Gastrocnemius medialis (tissue), 4 donors: Measurements from ENCODE around the gene SUGCT.

ENCODE experiments used
- POLR2A ChIP-seq, 2 donors: fragments of 450-650 bp; IDR thresholded peaks; one replicate each; pipeline ENCODE4 v1.6.1; 2017; ENCODE audit warnings: antibody characterized with exemption in 2 of 2, mild to moderate bottlenecking in 2 of 2, moderate library complexity in 2 of 2
- TF ChIP-seq, protein P1 (sequence below), 5 experiments: fragments of 450-650 bp in 3 of 5; fragments of 200-600 bp in 2 of 5; sonication (generic) in 2 of 5; IDR thresholded peaks in 4 of 5; conservative IDR thresholded peaks in 1 of 5; 1 replicate in 4 of 5; 2 replicates in 1 of 5; pipeline ENCODE4 v1.5.1; 2016 to 2019; ENCODE audit warnings: antibody characterized with exemption in 5 of 5, mild to moderate bottlenecking in 3 of 5, moderate library complexity in 3 of 5

DNA sequence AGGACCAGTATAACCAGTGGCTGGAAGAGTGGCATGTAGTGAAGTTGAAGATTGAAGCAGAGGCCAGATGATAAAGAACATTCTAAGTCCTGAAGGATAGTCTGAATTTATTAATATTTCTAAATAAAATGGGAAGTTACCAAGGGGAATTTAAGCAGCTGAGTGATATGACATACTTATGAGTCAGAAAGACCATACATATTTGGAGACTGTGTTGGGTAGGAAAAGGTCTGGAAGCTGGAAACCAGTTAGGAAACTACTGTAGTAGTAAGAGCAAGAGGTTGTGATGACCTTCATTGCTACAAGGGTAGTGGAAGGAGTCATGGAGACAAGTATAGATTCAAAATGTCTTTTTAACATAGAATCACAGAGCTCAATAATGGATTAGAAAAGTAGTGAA lies 752.3 kb downstream of the SUGCT start:
- TF ChIP-seq, protein P1, sequence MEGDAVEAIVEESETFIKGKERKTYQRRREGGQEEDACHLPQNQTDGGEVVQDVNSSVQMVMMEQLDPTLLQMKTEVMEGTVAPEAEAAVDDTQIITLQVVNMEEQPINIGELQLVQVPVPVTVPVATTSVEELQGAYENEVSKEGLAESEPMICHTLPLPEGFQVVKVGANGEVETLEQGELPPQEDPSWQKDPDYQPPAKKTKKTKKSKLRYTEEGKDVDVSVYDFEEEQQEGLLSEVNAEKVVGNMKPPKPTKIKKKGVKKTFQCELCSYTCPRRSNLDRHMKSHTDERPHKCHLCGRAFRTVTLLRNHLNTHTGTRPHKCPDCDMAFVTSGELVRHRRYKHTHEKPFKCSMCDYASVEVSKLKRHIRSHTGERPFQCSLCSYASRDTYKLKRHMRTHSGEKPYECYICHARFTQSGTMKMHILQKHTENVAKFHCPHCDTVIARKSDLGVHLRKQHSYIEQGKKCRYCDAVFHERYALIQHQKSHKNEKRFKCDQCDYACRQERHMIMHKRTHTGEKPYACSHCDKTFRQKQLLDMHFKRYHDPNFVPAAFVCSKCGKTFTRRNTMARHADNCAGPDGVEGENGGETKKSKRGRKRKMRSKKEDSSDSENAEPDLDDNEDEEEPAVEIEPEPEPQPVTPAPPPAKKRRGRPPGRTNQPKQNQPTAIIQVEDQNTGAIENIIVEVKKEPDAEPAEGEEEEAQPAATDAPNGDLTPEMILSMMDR (IDR thresholded peaks at IDR 0.05 in 4 of 5, conservative IDR thresholded peaks at IDR 0.05 in 1 of 5) = no peak
- TF ChIP-seq POLR2A (IDR thresholded peaks at IDR 0.05) = no peak
